Neural cell (in vitro differentiated cells): ENCODE data around the gene YBX2.

ENCODE experiments used
- EP300 ChIP-seq: fragments of 450-650 bp; conservative IDR thresholded peaks from 2 replicates; pipeline ENCODE4 v1.6.1; 2014; ENCODE audit warnings: antibody characterized with exemption, mild to moderate bottlenecking, moderate library complexity; ENCODE audit not compliant: poor library complexity, severe bottlenecking
- MXI1 ChIP-seq: fragments of 450-650 bp; conservative IDR thresholded peaks from 2 replicates; pipeline ENCODE4 v1.6.1; 2014; ENCODE audit warnings: antibody characterized with exemption, mild to moderate bottlenecking; ENCODE audit not compliant: poor library complexity, severe bottlenecking
- POLR2AphosphoS5 ChIP-seq: IDR thresholded peaks from 2 replicates; pipeline ENCODE4 v1.6.1; 2012
- TF ChIP-seq, protein P1 (sequence below): fragments of 450-650 bp; IDR thresholded peaks from 2 replicates; pipeline ENCODE4 v1.5.1; 2014; ENCODE audit warnings: antibody characterized with exemption, mild to moderate bottlenecking, moderate library complexity; ENCODE audit not compliant: poor library complexity, severe bottlenecking

DNA sequence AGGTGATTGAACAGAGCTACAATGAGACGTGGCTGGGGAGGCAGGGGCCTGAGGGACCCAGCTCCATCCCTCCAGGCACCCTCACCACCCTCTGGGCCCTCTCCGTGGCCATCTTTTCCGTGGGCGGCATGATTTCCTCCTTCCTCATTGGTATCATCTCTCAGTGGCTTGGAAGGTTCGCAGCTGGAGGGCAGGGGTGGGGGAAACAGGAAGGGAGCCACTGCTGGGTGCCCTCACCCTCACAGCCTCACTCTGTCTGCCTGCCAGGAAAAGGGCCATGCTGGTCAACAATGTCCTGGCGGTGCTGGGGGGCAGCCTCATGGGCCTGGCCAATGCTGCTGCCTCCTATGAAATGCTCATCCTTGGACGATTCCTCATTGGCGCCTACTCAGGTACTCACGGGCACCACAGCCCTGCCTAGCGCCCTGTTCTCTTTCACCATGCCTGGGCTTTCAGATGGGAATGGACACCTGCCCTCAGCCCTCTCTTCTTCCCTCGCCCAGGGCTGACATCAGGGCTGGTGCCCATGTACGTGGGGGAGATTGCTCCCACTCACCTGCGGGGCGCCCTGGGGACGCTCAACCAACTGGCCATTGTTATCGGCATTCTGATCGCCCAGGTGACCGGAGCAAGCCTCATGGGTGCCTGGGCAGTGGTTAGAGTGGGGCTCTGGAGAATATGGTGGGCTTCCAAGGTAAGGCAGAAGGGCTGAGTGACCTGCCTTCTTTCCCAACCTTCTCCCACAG is 10.8 kb downstream of the YBX2 start:
- TF ChIP-seq POLR2AphosphoS5: no peak
- TF ChIP-seq EP300: no peak
- TF ChIP-seq, protein P1, sequence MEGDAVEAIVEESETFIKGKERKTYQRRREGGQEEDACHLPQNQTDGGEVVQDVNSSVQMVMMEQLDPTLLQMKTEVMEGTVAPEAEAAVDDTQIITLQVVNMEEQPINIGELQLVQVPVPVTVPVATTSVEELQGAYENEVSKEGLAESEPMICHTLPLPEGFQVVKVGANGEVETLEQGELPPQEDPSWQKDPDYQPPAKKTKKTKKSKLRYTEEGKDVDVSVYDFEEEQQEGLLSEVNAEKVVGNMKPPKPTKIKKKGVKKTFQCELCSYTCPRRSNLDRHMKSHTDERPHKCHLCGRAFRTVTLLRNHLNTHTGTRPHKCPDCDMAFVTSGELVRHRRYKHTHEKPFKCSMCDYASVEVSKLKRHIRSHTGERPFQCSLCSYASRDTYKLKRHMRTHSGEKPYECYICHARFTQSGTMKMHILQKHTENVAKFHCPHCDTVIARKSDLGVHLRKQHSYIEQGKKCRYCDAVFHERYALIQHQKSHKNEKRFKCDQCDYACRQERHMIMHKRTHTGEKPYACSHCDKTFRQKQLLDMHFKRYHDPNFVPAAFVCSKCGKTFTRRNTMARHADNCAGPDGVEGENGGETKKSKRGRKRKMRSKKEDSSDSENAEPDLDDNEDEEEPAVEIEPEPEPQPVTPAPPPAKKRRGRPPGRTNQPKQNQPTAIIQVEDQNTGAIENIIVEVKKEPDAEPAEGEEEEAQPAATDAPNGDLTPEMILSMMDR: no peak
- TF ChIP-seq MXI1: no peak
